OCI-LY1 (cell line): ENCODE results near the gene BFSP1.

Experiments
- CTCF ChIP-seq: fragments of 200-600 bp; sonication (generic), shearing (Covaris generic); IDR thresholded peaks from 2 replicates; pipeline ENCODE4 v1.5.1; 2017; ENCODE audit warnings: mild to moderate bottlenecking, antibody characterized with exemption, low read length, moderate library complexity, mixed read lengths
- EZH2 ChIP-seq: fragments of 200-600 bp; sonication (generic), shearing (Covaris generic); IDR thresholded peaks from 2 replicates; pipeline ENCODE4 v1.8.0; 2017; ENCODE audit warnings: borderline replicate concordance, mixed run types, mild to moderate bottlenecking, antibody characterized with exemption, low read length, moderate library complexity, mixed read lengths

- TF ChIP-seq EZH2 (no peak), CTCF (no peak)
Measured at GRCh38 chr20:17485017-17485416, 46.2 kb downstream of the BFSP1 start.
